HL-60 (cell line): Measurements from ENCODE around the gene DSCAML1.

Experiments used
- DNase-seq, 2 experiments: peaks; one replicate each; pipeline ENCODE4 v3.0.0-alpha.2; 2010 to 2020; ENCODE audit warnings: low read depth in 1 of 2, low spot score in 1 of 2
- H3K27ac ChIP-seq: fragments of 250-450 bp; sonication (Bioruptor Pico); replicated peaks from 2 replicates; pipeline ENCODE4 v1.5.1; 2020; ENCODE audit warnings: mild to moderate bottlenecking, moderate library complexity
- H3K27me3 ChIP-seq: fragments of 250-450 bp; sonication (Bioruptor Pico); 2 replicates; pipeline ENCODE4 v1.5.1; 2021; ENCODE audit warnings: mild to moderate bottlenecking, moderate library complexity; ENCODE audit not compliant: insufficient read depth, poor library complexity, severe bottlenecking
- H3K4me3 ChIP-seq: replicated peaks from 2 replicates; pipeline ENCODE4 v1.5.1; 2011; ENCODE audit warnings: mild to moderate bottlenecking, control low read depth, low read length; ENCODE audit not compliant: insufficient read depth
- CTCF ChIP-seq: IDR thresholded peaks from one replicate; pipeline ENCODE4 v1.5.1; 2011; ENCODE audit warnings: low read length, control low read depth, inconsistent platforms; ENCODE audit not compliant: insufficient read depth
- GABPA ChIP-seq: IDR thresholded peaks from 2 replicates; pipeline ENCODE4 v1.6.1; 2012; ENCODE audit warnings: low read depth
- POLR2AphosphoS5 ChIP-seq: IDR thresholded peaks from 2 replicates; pipeline ENCODE4 v1.6.1; 2012; ENCODE audit warnings: low read depth
- REST ChIP-seq: IDR thresholded peaks from 2 replicates; pipeline ENCODE4 v1.6.1; 2012; ENCODE audit warnings: low read depth; ENCODE audit not compliant: insufficient replicate concordance
- SPI1 ChIP-seq: IDR thresholded peaks from 2 replicates; pipeline ENCODE4 v1.6.1; 2012; ENCODE audit warnings: low read depth, mild to moderate bottlenecking, borderline replicate concordance

Gene DSCAML1

GRCh38 chr11:117433717-117434116, 363.3 kb downstream of the DSCAML1 start:
- TF ChIP-seq GABPA (no peak), SPI1 (no peak), CTCF (no peak)
- Histone ChIP-seq H3K27me3 (no peaks in the 10 kb centered on the region), H3K27ac (no peak overlapping the region), H3K4me3 (no peak overlapping the region)
- no peak for DNase-seq

GRCh38 chr11:117431436-117431835, 365.6 kb downstream of the DSCAML1 start:
- H3K27ac ChIP-seq, result no peak overlapping the region
- H3K4me3 ChIP-seq, result no peak overlapping the region
- H3K27me3 ChIP-seq, result no peaks in the 10 kb centered on the region
- no peak for DNase-seq
- no peak for TF ChIP-seq POLR2AphosphoS5
- TF ChIP-seq SPI1, result no peak
- TF ChIP-seq REST, result no peak
- TF ChIP-seq CTCF, result no peak
- no peak for TF ChIP-seq GABPA

- DNase-seq, result no peak
- no peak for TF ChIP-seq SPI1
- no peak for TF ChIP-seq REST
- TF ChIP-seq GABPA, result no peak
- no peak for TF ChIP-seq CTCF
- no peak for TF ChIP-seq POLR2AphosphoS5
- no peak overlapping the region for H3K4me3 ChIP-seq
- no peaks in the 10 kb centered on the region for H3K27me3 ChIP-seq
- H3K27ac ChIP-seq, result no peak overlapping the region
Observed at GRCh38 chr11:117430293-117430955, 366.6 kb downstream of the DSCAML1 start.

GRCh38 chr11:117428856-117429229, 368.2 kb downstream of the DSCAML1 start:
- H3K27me3 ChIP-seq, result no peaks in the 10 kb centered on the region
- no peak for TF ChIP-seq GABPA
- no peak for TF ChIP-seq SPI1
- no peak for TF ChIP-seq CTCF
- TF ChIP-seq REST, result no peak
- TF ChIP-seq POLR2AphosphoS5, result no peak
- no peak overlapping the region for H3K4me3 ChIP-seq
- no peak overlapping the region for H3K27ac ChIP-seq
- no peak for DNase-seq
